HL-60/S4 treated with retinoic acid at 250 ng/mL for 4 days and 3 days (cell line): ENCODE data around the gene HIVEP3.
"Not testable (repeated sequence)": the region's sequence is repeated elsewhere in the genome, so short reads cannot be mapped to it uniquely, and the experiment has no call there.

Experiments
- in situ Hi-C: fragments of 300-500 bp; cut with MboI; formaldehyde crosslinking; loops from 2 replicates; pipeline ENCODE4 v1.7.0; 2022; ENCODE audit warnings: low sequenced_read_pairs

The HIVEP3 gene

DNA sequence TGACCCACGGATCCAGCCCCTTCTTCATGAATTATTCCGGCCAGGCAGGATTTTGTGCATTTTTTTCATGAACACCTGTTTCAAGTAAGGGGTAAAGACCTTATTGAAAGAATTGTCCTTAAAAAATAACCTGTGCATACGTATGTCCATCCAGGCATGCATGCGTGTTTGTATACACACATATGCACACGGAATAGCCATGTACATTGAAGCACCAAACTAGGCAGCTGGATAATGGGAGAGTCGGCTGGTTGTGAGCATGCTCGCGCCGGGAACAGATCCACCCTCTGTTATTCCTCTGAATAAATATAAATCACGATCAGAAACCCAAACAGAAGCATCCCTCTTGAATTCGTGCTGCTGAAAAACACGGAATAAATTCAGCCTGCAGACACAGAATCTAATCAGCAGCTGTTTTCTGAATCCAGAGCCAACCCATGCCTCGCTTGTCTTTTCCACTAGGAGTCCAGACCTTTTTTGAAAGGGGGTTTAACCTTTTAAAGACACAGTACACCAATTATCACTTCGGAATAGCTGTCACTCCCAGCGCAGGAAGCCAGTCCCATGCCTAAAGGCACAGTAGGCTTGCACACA is at the start of gene HIVEP3:
Gene HIVEP3, minus strand, starts transcription at position 473 of the 594 bp plus-strand sequence.
- in situ Hi-C loops = no loop called here

DNA sequence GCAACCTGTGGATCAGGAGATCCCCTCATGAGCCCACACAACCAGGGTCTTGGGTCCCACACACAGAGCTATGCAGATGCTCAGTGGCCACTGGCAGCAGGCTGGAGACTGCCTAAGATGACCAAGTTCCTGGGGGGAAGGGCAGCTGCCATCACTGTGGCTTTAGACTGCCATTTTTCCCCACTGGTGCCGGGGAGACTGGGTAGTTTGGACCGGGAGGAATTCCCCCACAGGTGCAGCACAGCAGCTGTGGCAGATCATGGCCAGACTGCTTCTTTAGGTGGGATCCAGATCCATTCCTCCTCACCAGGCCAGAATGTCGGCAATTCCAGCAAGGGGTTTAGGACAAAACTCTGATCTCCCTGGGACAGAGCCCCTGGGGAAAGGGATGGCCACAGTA is 45.7 kb upstream of the HIVEP3 start:
- in situ Hi-C loops = no loop called here

DNA sequence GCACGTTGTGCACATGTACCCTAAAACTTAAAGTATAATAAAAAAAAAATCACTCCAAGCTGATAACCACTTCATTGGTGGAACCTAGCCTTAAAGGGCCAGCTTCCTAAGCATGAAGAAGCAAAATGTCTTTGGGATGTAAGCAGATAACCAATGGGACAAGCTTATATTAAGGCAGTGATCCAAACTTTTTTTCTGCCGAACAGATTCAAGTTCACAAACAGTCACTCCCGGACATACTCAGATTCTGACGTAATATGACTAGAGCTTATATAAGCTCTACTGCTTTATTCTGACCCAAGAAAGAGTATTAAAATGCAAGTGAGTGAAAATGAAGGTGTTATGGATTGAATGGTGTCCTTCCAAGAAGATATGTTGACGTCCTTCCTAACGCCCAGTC is 44.9 kb upstream of the HIVEP3 start:
- in situ Hi-C loops = no loop called here

DNA sequence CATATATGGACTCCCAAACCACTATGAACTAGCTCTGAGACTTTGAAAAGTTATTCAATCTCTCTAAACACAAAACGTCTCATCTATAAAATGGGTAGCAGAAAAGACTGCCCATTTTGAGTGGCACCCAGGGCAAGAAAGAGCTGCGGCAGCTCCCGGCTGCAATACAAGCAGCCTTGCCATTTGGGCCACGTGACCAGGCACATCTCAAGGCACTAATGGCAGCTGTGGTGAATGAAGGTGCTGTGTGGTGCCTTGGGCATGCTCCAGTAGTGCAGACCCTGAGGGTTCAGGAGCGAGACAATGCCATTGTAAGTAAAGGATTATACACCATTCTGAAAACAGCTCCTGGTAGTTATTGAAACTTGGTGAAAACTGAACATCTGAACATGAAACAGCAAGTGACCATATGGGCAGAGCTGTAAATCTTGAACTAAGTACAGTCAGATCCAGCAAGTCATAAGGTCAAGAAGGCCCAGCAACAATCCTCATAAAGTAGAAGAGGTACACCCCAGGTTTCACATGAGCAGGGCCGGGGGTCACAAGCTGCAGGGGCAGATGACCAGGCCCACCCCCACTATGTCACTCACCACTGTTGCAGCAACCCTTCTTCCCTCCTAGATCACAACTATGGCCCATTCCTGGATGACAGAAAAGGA is 39.4 kb upstream of the HIVEP3 start:
- in situ Hi-C loops = no loop called here

DNA sequence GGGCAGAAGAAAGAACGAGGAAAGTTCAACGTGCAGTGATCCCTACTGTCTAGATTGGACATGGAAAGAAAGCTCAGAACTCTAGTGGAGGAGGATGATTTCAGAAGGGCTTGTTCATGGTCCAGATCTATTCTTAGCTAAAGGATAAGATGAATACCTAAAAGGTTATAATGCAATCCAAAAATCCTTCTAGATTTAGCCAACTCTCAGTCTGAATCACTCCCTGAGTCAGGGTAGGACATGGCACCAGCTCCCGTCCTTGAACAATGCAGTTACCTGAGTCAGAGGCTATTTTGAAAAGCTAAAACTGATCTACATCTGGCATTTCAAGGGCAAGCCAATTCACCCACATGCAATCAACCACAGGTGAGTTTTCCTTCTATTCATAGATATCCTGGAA is 38.8 kb upstream of the HIVEP3 start:
- in situ Hi-C loops = no loop called here

DNA sequence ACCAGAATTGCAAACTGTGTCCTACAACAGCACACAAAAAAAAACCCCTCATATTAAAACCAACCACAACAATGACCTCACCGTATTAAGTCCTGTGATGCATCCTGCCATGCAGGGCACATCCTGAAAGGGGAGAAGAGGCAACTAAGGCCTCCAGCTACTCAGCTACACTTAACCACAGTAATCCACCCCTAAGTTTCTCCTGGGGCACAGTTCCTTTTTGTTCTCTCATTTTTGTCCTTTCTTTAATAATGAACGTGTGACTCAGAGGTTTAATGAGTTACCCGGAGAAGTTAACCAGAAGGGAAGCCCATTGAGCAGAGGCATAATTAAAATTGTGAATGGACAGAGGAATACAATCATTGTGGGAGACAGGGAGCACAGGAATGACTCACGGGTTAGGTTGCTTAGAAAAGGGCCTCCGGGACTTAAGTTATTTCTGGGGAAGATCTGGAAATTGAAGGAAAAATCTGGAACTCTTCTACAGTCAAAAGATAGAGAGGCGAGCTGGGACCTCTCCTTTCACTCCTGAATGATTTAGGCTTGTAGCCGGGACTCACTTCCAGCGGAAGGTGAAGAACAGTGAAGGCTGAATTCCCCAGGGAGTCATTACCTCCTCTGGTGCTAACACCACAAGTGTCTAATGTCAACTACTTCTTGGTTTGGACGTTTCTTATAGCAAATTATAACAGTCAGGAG is 36.9 kb upstream of the HIVEP3 start:
- in situ Hi-C loops = no loop called here

DNA sequence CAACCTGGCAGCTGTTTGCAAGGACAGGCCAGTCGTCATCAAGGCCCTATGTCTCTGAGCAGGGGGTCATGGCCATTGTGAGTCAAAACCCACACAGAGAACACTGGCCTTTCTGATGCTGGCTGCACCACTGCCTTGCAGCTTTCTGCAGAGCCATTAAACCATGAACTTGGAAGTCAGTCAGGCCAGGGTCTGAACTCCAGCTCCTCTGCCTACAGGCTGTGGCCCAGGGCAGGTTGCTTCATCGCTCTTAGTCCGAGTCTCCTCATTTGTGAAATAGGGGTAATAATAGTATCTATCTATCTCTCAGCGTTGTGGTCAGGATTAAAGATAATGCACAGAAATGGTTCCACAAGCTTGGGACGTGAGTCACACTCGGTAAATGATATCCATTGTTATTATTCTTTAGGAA is 35.8 kb upstream of the HIVEP3 start:
- in situ Hi-C loops = no loop called here

DNA sequence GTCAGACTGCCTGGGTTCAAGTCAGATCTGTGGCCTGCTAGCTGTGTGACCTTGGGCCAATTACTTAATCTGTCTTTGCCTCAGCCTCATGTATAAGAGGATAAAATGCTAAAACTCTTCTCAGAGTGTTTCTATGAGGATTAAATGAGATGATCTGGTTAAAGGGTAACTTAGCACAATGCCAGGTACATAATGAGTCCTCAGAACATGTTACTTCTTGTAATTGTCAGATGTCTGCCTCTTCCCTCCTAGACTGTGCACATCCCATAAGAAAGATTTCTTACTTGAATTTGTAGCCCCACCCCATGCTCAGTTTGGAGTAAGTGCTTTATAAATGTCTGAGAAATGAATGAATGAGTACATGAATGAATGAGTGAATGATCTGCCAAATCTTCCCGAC is 34.6 kb upstream of the HIVEP3 start:
- in situ Hi-C loops = no loop called here

DNA sequence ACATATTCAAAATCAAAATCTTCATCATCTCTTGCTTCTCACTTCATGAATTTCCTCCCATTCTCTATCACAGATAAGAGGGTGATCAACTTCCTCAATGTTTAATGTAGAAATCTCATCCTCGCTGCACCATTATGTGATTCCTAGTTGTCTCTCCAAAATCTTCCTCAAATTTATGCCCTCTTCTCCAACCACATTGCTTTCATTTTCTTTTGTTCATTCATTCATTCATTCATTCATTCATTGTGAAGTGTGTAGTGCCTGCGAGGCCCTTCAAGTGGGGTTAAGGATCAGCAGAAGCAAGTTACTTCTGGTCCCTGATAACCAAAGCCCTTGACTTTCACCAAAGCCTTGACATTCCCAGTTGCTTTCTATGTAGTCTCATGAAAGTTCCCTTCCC is 33.5 kb upstream of the HIVEP3 start:
- in situ Hi-C loops = no loop called here

DNA sequence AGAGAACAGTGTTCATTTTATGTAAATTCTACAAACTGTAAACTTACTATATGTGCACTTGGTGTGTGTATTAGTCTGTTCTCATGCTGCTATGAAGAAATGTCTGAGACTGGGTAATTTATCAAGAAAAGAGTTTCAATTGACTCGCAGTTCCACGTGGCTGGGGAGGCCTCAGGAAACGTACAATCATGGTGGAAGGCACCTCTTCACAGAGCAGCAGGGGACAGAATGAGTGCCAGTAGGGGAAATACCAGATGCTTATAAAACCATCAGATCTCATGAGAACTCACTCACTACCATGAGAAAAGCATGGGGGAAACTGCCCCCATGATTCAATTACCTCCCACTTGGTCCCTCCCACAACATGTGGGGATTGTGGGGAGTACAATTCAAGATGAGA is 32.8 kb upstream of the HIVEP3 start:
- in situ Hi-C loops = not testable (repeated sequence)

DNA sequence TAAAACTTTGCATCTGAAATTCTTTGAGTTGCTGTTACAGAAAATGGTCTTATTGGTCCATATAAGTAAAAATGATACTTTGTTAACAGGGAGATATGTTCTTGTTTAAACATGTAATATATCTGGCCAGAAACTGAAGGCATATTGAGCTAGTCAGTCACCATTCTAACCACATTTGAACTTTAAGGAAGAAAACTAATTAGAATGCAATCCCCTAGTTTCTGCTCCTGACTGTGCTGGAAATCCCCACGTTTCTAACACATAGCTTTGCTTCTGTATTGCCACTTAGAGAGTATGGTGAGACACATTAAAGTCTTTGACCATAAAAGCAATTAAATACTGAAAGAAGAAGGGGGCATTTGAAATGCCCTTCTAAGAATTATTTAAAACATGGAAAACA is 32.1 kb upstream of the HIVEP3 start:
- in situ Hi-C loops = no loop called here

DNA sequence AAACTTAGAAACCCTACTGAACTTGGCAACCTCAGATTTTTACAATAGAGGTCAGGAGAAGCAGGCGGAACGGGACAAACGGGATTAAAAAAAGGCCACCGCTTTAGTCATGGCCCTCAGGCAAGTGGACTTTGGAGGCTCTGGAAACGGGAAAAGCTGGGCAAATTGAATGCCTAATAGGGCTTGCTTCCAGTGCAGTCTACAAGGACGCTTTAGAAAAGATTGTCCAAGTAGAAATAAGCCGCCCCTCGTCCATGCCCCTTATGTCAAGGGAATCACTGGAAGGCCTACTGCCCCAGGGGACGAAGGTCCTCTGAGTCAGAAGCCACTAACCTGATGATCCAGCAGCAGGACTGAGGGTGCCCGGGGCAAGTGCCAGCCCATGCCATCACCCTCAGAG is 27.2 kb upstream of the HIVEP3 start:
- in situ Hi-C loops = not testable (repeated sequence)

DNA sequence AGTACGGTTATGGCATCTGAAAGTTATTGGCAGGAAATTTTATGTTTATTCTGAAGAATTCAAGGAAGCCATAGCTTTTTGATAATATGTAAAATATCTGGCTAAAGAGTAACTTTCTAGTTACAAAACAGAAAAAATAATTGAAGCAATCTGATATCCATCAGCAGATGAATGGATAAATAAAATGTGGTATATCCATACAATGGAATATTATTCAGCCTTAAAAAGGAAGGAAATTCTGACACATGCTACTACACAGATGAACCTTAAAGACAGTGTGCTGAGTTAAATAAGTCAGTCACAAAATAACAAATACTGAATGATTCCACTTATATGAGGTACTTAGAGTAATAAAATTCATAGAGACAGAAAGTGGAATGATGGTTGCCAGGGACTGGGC is 25.0 kb upstream of the HIVEP3 start:
- in situ Hi-C loops = no loop called here

DNA sequence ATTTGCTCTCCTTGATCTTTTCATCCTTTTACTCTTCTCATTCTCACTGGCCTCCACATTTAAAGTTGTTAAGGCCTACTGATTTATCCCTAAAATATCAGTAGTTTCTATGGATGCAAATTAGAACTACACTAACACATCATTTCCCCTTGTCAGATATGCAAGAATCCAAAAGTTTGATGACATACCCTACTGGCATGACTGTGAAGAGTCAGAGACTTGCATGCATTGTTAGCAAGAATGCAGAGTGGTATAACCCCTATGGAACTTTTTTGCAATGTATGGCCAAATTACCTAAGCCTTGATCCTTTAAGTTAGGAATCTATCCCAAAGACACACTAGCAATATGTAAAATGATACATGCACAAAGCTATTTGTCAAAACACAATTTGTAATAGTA is 23.6 kb upstream of the HIVEP3 start:
- in situ Hi-C loops = no loop called here

DNA sequence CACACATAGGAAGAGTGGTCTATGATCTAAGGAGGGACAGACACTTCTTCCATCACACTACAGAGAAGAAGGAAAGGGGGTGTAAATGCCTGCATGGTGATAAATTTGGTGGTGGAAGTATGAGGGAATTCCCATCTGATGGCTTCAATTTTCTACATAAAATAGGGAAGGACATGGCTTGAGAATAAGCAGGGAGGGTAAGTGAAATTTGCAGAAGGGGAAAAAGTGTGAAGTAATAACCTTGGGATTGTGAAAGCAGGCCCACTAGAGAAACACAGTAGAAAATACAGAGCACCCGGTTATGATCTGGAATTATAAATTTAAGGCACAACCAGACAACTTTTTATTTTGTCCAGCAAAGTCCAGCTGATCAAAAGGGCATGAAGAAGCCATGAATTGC is 22.7 kb upstream of the HIVEP3 start:
- in situ Hi-C loops = no loop called here

DNA sequence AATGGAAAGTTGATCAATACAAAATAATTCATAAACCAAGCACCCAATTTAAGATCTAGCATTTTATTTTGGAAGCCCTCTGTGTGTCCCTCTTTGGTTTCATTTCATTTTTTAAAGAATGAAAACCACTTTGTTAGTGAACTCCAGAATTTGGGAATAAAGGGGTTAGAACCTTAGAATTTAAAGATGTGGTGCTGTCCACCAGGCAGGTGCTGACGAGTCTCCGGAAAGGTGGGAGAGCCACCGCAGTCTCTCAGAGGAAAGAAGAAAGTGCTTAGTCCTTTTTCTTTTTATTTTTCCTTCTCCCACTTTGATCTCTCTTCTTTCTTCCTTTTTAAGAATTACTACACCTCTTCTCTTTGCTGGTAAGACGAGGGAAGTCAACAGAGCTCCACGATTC is 20.5 kb upstream of the HIVEP3 start:
- in situ Hi-C loops = no loop called here

DNA sequence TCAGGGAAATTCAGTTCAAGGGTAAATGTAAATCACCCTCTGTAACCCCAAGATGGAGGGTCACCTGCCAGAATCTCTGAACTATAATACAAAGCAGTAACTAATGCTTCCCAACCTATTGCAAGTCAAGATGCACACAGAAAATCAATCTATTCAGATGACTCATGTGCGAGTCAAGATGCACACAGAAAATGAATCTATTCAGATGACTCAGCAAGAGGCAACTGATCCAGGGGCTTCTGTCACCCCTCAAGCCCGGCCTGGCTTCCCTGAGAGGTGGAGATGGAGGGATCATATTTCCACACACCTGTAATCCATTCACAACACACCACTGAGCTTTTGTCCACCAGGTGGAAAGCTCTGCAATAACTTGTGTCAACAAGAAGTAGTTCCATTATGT is 17.4 kb upstream of the HIVEP3 start:
- in situ Hi-C loops = no loop called here

DNA sequence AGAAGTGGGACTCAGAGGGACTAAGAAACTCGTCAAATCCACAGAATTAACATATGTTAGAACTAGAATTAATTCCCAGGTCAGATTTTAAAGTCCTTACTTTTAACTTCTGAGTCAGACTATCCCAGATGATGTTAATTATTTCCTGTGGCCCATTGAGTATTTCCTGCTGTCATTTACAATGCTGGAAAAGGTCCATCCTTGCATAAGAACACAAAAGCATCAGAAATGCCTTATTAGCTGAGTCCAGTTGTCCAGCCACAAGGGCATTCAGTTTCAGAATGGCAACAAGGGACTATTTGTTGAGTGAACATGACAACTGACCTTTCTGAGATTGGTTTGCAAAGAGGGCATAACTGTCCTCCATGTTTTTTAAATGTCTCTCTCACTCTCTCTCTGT is 16.5 kb upstream of the HIVEP3 start:
- in situ Hi-C loops = no loop called here

DNA sequence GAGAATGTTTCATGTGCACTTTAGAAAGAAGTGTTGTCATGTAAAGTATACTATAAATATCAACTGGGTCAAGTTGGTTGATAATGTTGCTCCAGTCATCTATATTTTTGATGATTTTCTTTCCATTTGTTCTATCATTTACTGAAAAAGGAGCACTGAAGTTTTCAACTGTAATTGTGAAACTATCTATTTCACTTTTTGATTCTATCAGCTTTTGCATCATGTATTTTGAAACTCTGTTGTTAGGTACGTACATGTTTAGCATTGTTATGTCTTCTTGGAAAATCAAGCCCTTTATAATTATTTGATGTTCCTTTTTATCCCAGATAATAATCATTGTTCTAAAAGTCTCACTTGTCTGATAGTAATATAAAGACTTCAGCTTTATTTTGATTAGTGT is 14.4 kb upstream of the HIVEP3 start:
- in situ Hi-C loops = no loop called here

DNA sequence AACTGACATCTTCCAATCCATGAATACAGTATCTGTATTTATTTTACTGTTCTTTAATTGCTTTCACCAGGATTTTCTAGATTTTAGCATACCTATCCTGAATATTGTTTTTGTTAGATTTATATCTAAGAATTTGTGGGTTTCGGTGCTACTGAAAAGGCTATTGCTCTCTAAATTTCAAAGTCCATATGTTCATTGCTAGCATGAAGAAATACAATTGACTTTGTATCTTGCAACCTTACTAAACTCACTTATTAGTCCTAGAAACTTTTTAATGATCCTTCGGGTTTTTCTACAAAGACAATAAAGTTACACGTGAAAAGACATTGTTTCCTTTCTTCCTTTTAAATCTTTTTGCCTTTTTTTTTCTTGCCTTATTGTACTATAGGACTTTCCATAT is 12.9 kb upstream of the HIVEP3 start:
- in situ Hi-C loops = no loop called here

DNA sequence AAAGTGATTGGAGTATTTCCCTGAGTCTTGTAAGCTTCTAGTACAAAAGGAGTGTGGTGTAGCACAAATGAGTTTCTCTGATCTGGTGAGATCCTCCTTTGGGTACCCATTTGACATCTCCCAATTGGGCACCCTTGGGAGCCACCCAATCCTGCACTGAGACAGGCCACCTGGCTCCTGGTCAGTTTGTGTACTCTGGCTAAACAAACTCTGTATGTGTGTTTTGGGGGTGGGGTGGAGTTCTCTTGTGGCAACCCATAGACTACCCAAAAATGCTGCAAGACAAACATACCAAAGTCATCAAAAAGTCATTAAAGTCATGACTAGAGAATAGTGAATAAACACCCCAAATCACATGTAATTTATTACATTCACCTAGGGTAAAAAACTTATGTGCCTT is 8.4 kb upstream of the HIVEP3 start:
- in situ Hi-C loops = no loop called here

DNA sequence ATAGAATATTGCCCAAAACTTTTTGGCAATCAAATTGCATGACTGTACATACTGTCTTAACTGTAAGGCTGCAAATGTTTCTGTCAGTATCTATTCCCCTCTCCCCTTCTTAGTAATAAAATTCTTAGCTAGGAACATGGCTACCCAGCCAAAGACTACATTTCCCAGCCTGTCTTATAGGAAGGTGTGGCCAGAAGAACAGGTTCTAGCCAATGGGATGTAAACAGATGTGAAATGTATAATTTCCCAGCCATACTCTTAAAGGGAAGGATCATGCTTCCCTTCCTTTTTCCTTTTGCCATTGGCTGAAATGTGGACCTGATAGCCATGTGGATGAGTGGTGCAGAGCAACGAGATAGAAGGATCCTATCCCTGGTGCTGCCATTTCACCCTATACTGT is 7.0 kb upstream of the HIVEP3 start:
- in situ Hi-C loops = no loop called here

DNA sequence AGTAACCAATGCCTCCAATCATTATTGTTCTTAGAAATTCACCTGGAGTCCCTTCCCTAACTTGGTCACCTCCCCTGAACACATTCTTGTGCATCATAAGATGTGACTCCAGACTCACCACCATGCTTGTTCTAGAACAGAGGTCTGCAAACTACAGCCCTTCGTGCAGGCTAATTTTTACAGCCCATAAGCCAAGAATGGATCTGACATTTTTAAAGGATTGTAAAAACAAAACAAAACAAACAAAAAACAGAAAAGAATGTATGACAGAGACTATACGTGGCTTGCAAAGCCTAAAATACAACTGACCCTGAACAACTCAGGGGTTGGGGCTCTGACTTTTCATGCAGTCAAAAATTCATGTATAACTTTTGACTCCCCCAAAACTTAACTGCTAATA is 6.2 kb upstream of the HIVEP3 start:
- in situ Hi-C loops = no loop called here
